Keratinocyte (primary cell): ENCODE results near the gene TOX2. TPM values are rescaled to one million over a fixed set of nuclear protein-coding genes. Genes with fewer than 3 reads are reported as not detected.

ENCODE experiments used
- DNase-seq: peaks from one replicate; pipeline ENCODE4 v3.0.0-alpha.2; 2011; ENCODE audit warnings: low read depth, missing footprints, low spot score
- FAIRE-seq: peaks from 2 replicates; lab custom pipeline; 2011; peaks lifted over from hg19 to GRCh38; lab: Jason Lieb, UNC
- H2AFZ ChIP-seq: 2 replicates; pipeline ENCODE4 v1.6.0; 2012; ENCODE audit warnings: low read length, control low read depth, inconsistent platforms; ENCODE audit not compliant: control insufficient read depth
- H3K27ac ChIP-seq: 2 replicates; pipeline ENCODE4 v1.5.1; 2011; ENCODE audit warnings: low read length; ENCODE audit not compliant: control insufficient read depth, insufficient read depth
- H3K27me3 ChIP-seq: 3 replicates; pipeline ENCODE4 v1.6.0; 2011; ENCODE audit warnings: low read length; ENCODE audit not compliant: control insufficient read depth, insufficient read depth; ENCODE audit errors: extremely low read depth
- H3K36me3 ChIP-seq, 2 experiments: 2 replicates in 1 of 2; 3 replicates in 1 of 2; pipeline ENCODE4 v1.5.1; 2011; ENCODE audit warnings: low read length in 2 of 2, mild to moderate bottlenecking in 1 of 2; ENCODE audit not compliant: control insufficient read depth in 2 of 2, insufficient read depth in 2 of 2; ENCODE audit errors: extremely low read depth in 1 of 2
- H3K4me1 ChIP-seq: 3 replicates; pipeline ENCODE4 v1.5.1; 2011; ENCODE audit warnings: low read length; ENCODE audit not compliant: control insufficient read depth, insufficient read depth; ENCODE audit errors: extremely low read depth
- H3K4me2 ChIP-seq: 3 replicates; pipeline ENCODE4 v1.6.0; 2011; ENCODE audit warnings: low read depth, low read length; ENCODE audit not compliant: control insufficient read depth, insufficient read depth; ENCODE audit errors: extremely low read depth
- H3K4me3 ChIP-seq, 3 experiments: fragments of 200-600 bp in 1 of 3; sonication (generic) in 1 of 3; 2 replicates in 2 of 3; 3 replicates in 1 of 3; pipeline ENCODE4 v1.5.1; 2011 to 2016; ENCODE audit warnings: low read length in 3 of 3, mild to moderate bottlenecking in 3 of 3, control low read depth in 2 of 3, inconsistent platforms in 1 of 3, low read depth in 1 of 3, mixed read lengths in 1 of 3, mixed run types in 1 of 3, moderate library complexity in 1 of 3; ENCODE audit not compliant: control insufficient read depth in 2 of 3, insufficient read depth in 2 of 3; ENCODE audit errors: extremely low read depth in 1 of 3
- H3K79me2 ChIP-seq: 2 replicates; pipeline ENCODE4 v1.6.0; 2012; ENCODE audit warnings: low read length; ENCODE audit not compliant: control insufficient read depth, insufficient read depth
- H3K9ac ChIP-seq: 3 replicates; pipeline ENCODE4 v1.6.0; 2011; ENCODE audit warnings: low read length; ENCODE audit not compliant: control insufficient read depth, insufficient read depth; ENCODE audit errors: extremely low read depth
- H3K9me1 ChIP-seq: 3 replicates; pipeline ENCODE4 v1.6.0; 2011; ENCODE audit warnings: low read length; ENCODE audit not compliant: control insufficient read depth, insufficient read depth; ENCODE audit errors: extremely low read depth
- H3K9me3 ChIP-seq: 2 replicates; pipeline ENCODE4 v1.5.1; 2012; ENCODE audit warnings: low read depth, low read length; ENCODE audit not compliant: control insufficient read depth
- H4K20me1 ChIP-seq: 3 replicates; pipeline ENCODE4 v1.6.0; 2011; ENCODE audit warnings: low read length; ENCODE audit not compliant: control insufficient read depth, insufficient read depth; ENCODE audit errors: extremely low read depth
- EZH2 ChIP-seq: IDR thresholded peaks from one replicate; pipeline ENCODE4 v1.6.1; 2012; ENCODE audit warnings: inconsistent platforms, mild to moderate bottlenecking, low read length, moderate library complexity
- dilution Hi-C: fragments of 300-500 bp; cut with MboI; formaldehyde crosslinking; loops from one replicate; pipeline ENCODE4 v1.7.0; 2020; ENCODE audit warnings: low sequenced_read_pairs; ENCODE audit not compliant: extremely low pct_ligation_motif_present
- polyA plus RNA-seq, 5 experiments: library from polyadenylated mRNA; depleted of rRNA in 3 of 5; stranded (reverse) in 3 of 5; stranded (forward) in 1 of 5; unstranded in 1 of 5; fragments of >200 nt; gene quantifications; 1 replicate in 1 of 5; 2 replicates in 3 of 5; 3 replicates in 1 of 5; pipeline versions ENCODE4 v1.2.1 to v1.2.3, GENCODE V29; 2011 to 2012; ENCODE audit warnings: missing spikeins in 2 of 5, low read depth in 1 of 5, low replicate concordance in 1 of 5
- TF ChIP-seq, protein P1 (sequence below), 3 experiments: IDR thresholded peaks in 1 of 3; conservative IDR thresholded peaks in 1 of 3; optimal IDR thresholded peaks in 1 of 3; 2 replicates in 2 of 3; 3 replicates in 1 of 3; pipeline versions ENCODE3 to v1.5.1; 2011; ENCODE audit warnings: low read length in 3 of 3, mild to moderate bottlenecking in 3 of 3, moderate library complexity in 2 of 3, control low read depth in 1 of 3, inconsistent platforms in 1 of 3; ENCODE audit not compliant: insufficient read depth in 2 of 3; ENCODE audit errors: extremely low read depth in 1 of 3

Gene TOX2
- polyA plus RNA-seq, 1 donor (not counting 4 experiments of a cell fraction or from before 2014, with no cell fraction given) = 0.20 TPM

DNA sequence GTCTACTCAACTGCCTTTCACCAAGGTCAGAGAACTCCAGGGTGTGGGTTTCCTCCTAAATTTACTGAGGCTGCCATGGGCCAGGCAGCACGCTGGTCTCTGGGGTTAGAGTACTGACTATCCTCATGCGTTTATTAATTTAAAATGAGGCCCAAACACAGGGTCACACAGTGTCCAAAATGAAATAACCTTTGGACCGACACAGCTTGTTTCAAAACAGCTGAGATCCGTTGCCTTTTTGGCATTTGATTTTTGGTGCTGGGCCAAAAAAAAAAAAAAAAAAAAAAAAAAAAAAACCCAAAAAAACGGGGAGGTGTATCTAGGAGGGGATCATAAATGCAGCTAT, 14.6 kb upstream of the TOX2 start:
- no peak overlapping the region for H2AFZ ChIP-seq
- no peaks in the 10 kb centered on the region for H3K4me1 ChIP-seq
- no peak overlapping the region for H3K4me3 ChIP-seq
- DNase-seq (no peak), FAIRE-seq (no peak)
- no peaks in the 10 kb centered on the region for H3K9me1 ChIP-seq
- H3K4me2 ChIP-seq = no peak overlapping the region
- no peaks in the 10 kb centered on the region for H4K20me1 ChIP-seq
- H3K36me3 ChIP-seq = no peaks in the 10 kb centered on the region
- no peaks in the 10 kb centered on the region for H3K79me2 ChIP-seq
- H3K9ac ChIP-seq = no peak overlapping the region
- peaks cover 9% of the 10 kb centered on the region for H3K27me3 ChIP-seq
- dilution Hi-C loops = no loop called here
- no peaks in the 10 kb centered on the region for H3K9me3 ChIP-seq
- no peak overlapping the region for H3K27ac ChIP-seq
- TF ChIP-seq EZH2 = no peak
- TF ChIP-seq, protein P1, sequence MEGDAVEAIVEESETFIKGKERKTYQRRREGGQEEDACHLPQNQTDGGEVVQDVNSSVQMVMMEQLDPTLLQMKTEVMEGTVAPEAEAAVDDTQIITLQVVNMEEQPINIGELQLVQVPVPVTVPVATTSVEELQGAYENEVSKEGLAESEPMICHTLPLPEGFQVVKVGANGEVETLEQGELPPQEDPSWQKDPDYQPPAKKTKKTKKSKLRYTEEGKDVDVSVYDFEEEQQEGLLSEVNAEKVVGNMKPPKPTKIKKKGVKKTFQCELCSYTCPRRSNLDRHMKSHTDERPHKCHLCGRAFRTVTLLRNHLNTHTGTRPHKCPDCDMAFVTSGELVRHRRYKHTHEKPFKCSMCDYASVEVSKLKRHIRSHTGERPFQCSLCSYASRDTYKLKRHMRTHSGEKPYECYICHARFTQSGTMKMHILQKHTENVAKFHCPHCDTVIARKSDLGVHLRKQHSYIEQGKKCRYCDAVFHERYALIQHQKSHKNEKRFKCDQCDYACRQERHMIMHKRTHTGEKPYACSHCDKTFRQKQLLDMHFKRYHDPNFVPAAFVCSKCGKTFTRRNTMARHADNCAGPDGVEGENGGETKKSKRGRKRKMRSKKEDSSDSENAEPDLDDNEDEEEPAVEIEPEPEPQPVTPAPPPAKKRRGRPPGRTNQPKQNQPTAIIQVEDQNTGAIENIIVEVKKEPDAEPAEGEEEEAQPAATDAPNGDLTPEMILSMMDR (optimal IDR thresholded peaks at IDR 0.05 in 1 of 3, IDR thresholded peaks at IDR 0.05 in 1 of 3, conservative IDR thresholded peaks at IDR 0.05 in 1 of 3; ENCODE audit: extremely low read depth in 1 of 3, insufficient read depth in 2 of 3, low read length in 3 of 3) = no peak

DNA sequence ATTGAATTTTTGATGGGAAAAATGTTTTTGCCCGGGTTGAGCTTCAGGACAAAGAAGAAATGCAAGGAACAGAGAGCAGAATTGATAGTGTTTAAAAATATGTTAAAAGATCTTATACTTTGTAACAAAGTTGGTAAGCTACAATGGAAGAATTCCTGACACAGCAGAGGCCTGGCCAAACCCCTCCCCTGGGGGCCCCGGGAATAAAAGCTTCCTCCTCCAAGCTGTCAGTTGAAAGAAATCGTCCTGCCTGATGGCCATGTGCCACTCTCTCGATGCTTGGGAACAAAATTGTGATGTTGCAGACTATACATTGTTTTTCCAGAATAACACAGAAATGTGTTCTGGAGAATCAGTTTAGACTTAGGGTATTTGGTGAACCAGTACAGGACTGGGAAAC, 14.2 kb upstream of the TOX2 start:
- Histone ChIP-seq H3K36me3 (no peaks in the 10 kb centered on the region), H2AFZ (no peak overlapping the region), H3K4me1 (no peaks in the 10 kb centered on the region), H3K79me2 (no peaks in the 10 kb centered on the region), H3K4me2 (no peak overlapping the region), H3K9ac (no peak overlapping the region), H3K9me1 (no peaks in the 10 kb centered on the region), H3K27ac (no peak overlapping the region), H4K20me1 (no peaks in the 10 kb centered on the region), H3K9me3 (no peaks in the 10 kb centered on the region), H3K4me3 (no peak overlapping the region), H3K27me3 (peaks cover 9% of the 10 kb centered on the region)
- DNase-seq (no peak), FAIRE-seq (no peak)
- TF ChIP-seq EZH2 = no peak
- TF ChIP-seq, protein P1 (optimal IDR thresholded peaks at IDR 0.05 in 1 of 3, IDR thresholded peaks at IDR 0.05 in 1 of 3, conservative IDR thresholded peaks at IDR 0.05 in 1 of 3; ENCODE audit: extremely low read depth in 1 of 3, insufficient read depth in 2 of 3, low read length in 3 of 3) = no peak
- dilution Hi-C loops = no loop called here
